ENCODE measurements around the gene KAZN. TPM values are rescaled to one million over a fixed set of nuclear protein-coding genes. Genes with fewer than 3 reads are reported as not detected.
A peak's percentile ranks its signal among the peaks of the same experiment; 100 is the strongest.

KAZN gene
- total and polyA plus RNA-seq, 11 donors: 0.65 to 6.5 (median 2.3) TPM

DNA sequence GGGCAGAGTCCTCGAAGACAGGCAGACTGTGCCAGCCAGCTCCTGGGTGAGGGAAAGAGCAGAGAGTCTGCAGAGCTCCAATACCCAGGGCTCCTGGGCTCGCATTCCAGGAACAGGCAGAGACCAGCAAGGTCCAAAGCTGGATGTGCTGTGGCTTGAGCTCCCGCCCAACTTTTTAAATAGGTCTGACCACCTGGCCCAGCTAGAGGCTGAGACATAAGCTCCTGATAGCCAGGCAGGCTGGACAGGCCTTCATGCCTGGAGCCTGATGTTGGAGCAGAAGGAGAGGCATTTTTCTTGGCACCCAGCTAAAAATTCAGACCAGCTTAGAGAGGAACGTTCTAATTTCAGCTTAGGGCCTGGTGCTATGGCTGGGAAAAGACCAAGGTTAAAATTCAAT is 376.6 kb downstream of the KAZN start:
- TF ChIP-seq CTCF (IDR thresholded peaks at IDR 0.05) (no peak), POLR2A (IDR thresholded peaks at IDR 0.05) (no peak)
- Histone ChIP-seq H3K9me3 (peaks cover 0 to 10% (median 0%) of the 10 kb centered on the region in 12 donors), H3K27ac (no peak overlapping the region), H3K36me3 (no peaks in the 10 kb centered on the region), H3K4me3 (no peak overlapping the region), H3K4me1 (peaks cover 0 to 11% (median 3%) of the 10 kb centered on the region in 12 donors), H3K27me3 (no peaks in the 10 kb centered on the region)
- ATAC-seq: peak in 2 of 4 donors; percentile 24 to 51
- 62 to 78% (median 75%) methylated on average over 4 of the region's 4 CpGs for WGBS, 4 donors
- intact Hi-C loops (cut with DNase I): no loop called here
- no peak for DNase-seq

DNA sequence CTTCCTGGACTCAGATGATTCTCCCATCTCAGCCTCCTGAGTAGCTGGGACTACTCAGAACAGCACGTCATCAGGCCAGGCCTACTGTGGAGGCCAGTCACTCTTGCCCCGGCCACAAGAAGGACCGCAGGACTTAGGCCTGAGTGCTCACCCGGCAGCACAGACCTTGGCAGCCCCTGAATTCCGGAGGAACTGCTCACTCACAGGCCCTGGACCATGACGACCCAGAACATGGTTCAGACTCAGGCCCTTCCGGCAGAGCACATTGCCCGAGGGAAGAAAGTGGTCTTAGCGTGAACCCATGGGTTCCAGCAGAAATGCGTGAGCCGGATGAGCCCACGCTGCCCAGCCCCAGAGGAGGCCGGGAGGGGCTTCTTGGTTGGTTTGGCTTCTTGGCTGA is 377.8 kb downstream of the KAZN start:
- no peak for TF ChIP-seq POLR2A (IDR thresholded peaks at IDR 0.05)
- no peak for TF ChIP-seq CTCF (IDR thresholded peaks at IDR 0.05)
- H3K27ac ChIP-seq: no peak overlapping the region
- no peaks in the 10 kb centered on the region for H3K36me3 ChIP-seq
- intact Hi-C loops (cut with DNase I): no loop called here
- ATAC-seq: no peak
- no peak for DNase-seq
- peaks cover 0 to 6% (median 0%) of the 10 kb centered on the region in 12 donors for H3K4me1 ChIP-seq
- 90 to 96% (median 92%) methylated on average over 5 to 13 of the region's 13 CpGs for WGBS, 4 donors
- no peak overlapping the region for H3K4me3 ChIP-seq
- H3K27me3 ChIP-seq: no peaks in the 10 kb centered on the region
- peaks cover 0 to 10% (median 0%) of the 10 kb centered on the region in 12 donors for H3K9me3 ChIP-seq

DNA sequence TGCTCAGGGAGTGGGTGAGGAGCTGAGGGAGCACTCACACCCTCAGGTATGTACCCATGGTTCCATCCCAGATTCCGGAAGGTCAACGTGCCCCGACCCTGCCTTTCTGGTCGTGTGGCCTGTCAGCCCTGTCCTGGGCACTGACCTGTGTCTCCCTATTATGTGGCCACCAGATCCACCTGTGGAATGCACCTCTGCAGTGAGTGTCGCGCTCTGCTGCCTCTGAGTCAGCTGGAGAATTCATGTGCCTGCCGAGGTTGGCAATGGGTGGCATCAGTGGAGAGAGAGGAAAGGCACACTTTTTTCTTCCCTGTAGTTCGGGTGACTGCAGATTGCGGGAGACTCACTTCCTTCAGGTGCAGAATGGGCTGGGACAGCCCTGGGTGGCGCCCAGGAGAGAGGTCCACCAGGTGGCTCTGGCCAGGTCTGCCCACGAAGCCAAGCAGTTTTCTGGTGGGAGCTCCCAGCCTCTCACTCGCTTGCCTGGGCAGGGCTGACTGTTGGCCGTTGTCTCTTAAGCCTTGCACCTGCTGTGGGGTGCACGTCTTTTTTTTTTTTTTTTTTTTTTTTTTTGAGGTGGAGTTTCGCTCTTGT is 378.9 kb downstream of the KAZN start:
- peak in 1 of 4 donors; percentile 21 for ATAC-seq
- Histone ChIP-seq H3K36me3 (no peaks in the 10 kb centered on the region), H3K4me1 (peaks cover 0 to 6% (median 0%) of the 10 kb centered on the region in 12 donors), H3K27me3 (no peaks in the 10 kb centered on the region), H3K4me3 (no peak overlapping the region), H3K9me3 (peaks cover 0 to 10% (median 0%) of the 10 kb centered on the region in 12 donors), H3K27ac (no peak overlapping the region)
- TF ChIP-seq POLR2A (IDR thresholded peaks at IDR 0.05) (no peak), CTCF (IDR thresholded peaks at IDR 0.05) (no peak)
- intact Hi-C loops (cut with DNase I): no loop called here
- 85 to 90% (median 89%) methylated on average over 15 of the region's 15 CpGs for WGBS, 4 donors
- DNase-seq: no peak

- 52 to 66% (median 55%) methylated on average over 16 to 17 of the region's 17 CpGs for WGBS, 4 donors
- H3K27ac ChIP-seq: no peak overlapping the region
- no peaks in the 10 kb centered on the region for H3K4me1 ChIP-seq
- no peak for DNase-seq
- ATAC-seq: peak in 1 of 4 donors; percentile 18
- no peak for TF ChIP-seq CTCF (IDR thresholded peaks at IDR 0.05)
- TF ChIP-seq POLR2A (IDR thresholded peaks at IDR 0.05): no peak
- H3K9me3 ChIP-seq: no peaks in the 10 kb centered on the region
- H3K27me3 ChIP-seq: no peaks in the 10 kb centered on the region
- no peaks in the 10 kb centered on the region for H3K36me3 ChIP-seq
- intact Hi-C loops (cut with DNase I): no loop called here
- no peak overlapping the region for H3K4me3 ChIP-seq
Observed at GRCh38 chr1:14980621-14981218, 382.2 kb downstream of the KAZN start.
